Kidney (tissue), 14 donors: ENCODE data around the gene TIRAP. TPM values are rescaled to one million over a fixed set of nuclear protein-coding genes. Genes with fewer than 3 reads are reported as not detected.

Source experiments
- DNase-seq, 5 donors: peaks; one replicate each; pipeline ENCODE4 v3.0.0-alpha.2; 2013 to 2020
- FAIRE-seq: peaks from 2 replicates; lab custom pipeline; 2012; peaks lifted over from hg19 to GRCh38; lab: Jason Lieb, UNC
- H3K27ac ChIP-seq, 2 donors: one replicate each; pipeline ENCODE4 v1.7.0; 2013; ENCODE audit warnings: low read depth in 2 of 2, low read length in 2 of 2, inconsistent platforms in 1 of 2
- H3K27me3 ChIP-seq: one replicate; pipeline ENCODE4 v1.7.1; 2013; ENCODE audit warnings: low read length, inconsistent platforms; ENCODE audit not compliant: control insufficient read depth, insufficient read depth
- H3K36me3 ChIP-seq, 3 donors: one replicate each; pipeline versions ENCODE4 v1.7.0 to v1.7.1; 2013; ENCODE audit warnings: low read length in 3 of 3, control low read depth in 1 of 3, inconsistent platforms in 1 of 3; ENCODE audit not compliant: insufficient read depth in 3 of 3, control insufficient read depth in 2 of 3
- H3K4me1 ChIP-seq, 3 donors: one replicate each; pipeline versions ENCODE4 v1.7.0 to v1.7.1; 2013; ENCODE audit warnings: low read length in 3 of 3, inconsistent platforms in 1 of 3, low read depth in 1 of 3; ENCODE audit not compliant: control insufficient read depth in 2 of 3, insufficient read depth in 2 of 3
- H3K4me3 ChIP-seq, 3 donors: one replicate each; pipeline versions ENCODE4 v1.7.0 to v1.8.1; 2013; ENCODE audit warnings: low read length in 3 of 3, control low read depth in 1 of 3, inconsistent platforms in 1 of 3
- H3K9ac ChIP-seq, 3 donors: one replicate each; pipeline versions ENCODE4 v1.7.0 to v1.7.1; 2013; ENCODE audit warnings: low read length in 3 of 3, control low read depth in 1 of 3, inconsistent platforms in 1 of 3
- H3K9me3 ChIP-seq, 3 donors: one replicate each; pipeline versions ENCODE4 v1.7.0 to v1.7.1; 2013; ENCODE audit warnings: low read length in 3 of 3, control low read depth in 1 of 3, inconsistent platforms in 1 of 3; ENCODE audit not compliant: control insufficient read depth in 2 of 3, insufficient read depth in 1 of 3
- intact Hi-C: fragments of 100-400 bp; cut with DNase I; formaldehyde crosslinking; loops from one replicate; pipeline ENCODE4 v1.11.1; 2022
- polyA plus RNA-seq: library from polyadenylated mRNA; stranded (reverse); fragments of 350-450 nt; fragmentation: Illumina TruSeq; extraction: RNeasy Lipid Tissue Mini Kit (QIAGEN cat#74804); gene quantifications from one replicate; pipeline ENCODE4 v1.2.3, GENCODE V29; 2014; ENCODE audit warnings: low read depth, low replicate concordance; ENCODE audit not compliant: insufficient read depth
- total RNA-seq: library from RNA; stranded (reverse); fragmentation: NEBNext Ultra II Directional; extraction: Animal tissue kit (Norgen Biotek cat#: 25700); gene quantifications from one replicate; pipeline ENCODE4 v1.2.1, GENCODE V29; 2021
- TF ChIP-seq, protein P1 (sequence below): IDR thresholded peaks from 3 replicates; pipeline ENCODE4 v1.5.1; 2012; ENCODE audit warnings: mild to moderate bottlenecking, moderate library complexity, borderline replicate concordance; ENCODE audit not compliant: insufficient read depth; ENCODE audit errors: extremely low read depth
- donor health status: control.
- donor health status: control.
- donor health status: control.
- donor health status: control.
- donor health status: control.
- donor health status: DM: yes; HTN: yes; CAD: no.
- donor health status: Normal renal cell carcinoma (clear cell type).

The TIRAP gene
- total and polyA plus RNA-seq, 2 donors from 2014 or later = 5.8 to 12.1 TPM

DNA sequence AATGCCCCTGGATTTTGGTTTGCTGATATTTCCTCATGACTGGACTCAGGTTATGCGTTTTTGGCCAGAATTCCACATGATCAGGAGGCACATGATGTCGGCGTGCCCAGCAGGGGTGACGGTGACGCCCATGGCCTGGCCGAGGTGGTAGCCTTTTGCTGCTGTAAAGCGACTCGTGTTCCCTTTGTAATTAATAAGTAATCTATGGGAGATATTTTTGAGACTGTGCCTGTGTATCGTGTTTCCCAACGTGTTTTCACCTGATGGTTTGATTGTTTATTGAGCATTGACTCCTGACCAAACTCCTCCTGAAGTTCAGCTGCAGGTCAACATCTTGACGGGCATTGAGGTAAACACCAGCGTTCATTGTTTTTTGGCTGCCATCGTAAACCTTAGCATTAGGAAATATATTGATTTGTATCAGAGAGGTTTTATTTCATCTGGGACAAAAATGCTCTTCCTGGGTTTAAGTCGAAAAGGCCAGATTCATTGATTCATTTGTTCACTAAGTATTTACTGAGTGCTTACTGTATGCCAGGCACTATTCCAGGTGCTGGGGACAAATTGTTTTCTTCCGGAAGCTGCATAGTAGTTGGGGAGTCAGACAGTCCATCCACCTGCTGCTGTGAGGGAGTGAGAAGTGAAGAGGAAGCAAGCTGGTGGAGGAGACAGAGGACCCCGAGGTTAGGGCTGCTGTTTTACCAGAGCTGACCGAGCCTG, 44.5 kb downstream of the TIRAP start:
- Histone ChIP-seq H3K27ac (peak overlapping the region; percentile 90 to 92), H3K27me3 (no peaks in the 10 kb centered on the region), H3K9me3 (no peaks in the 10 kb centered on the region), H3K9ac (peak overlapping the region in 2 of 3 donors; percentile 76 to 78), H3K4me3 (peak overlapping the region in 2 of 3 donors; percentile 21 to 40), H3K36me3 (no peaks in the 10 kb centered on the region), H3K4me1 (peaks cover 0 to 26% (median 6%) of the 10 kb centered on the region in 3 donors)
- FAIRE-seq (no peak), DNase-seq (peak in 1 of 5 donors; percentile 90)
- intact Hi-C loops = no loop called here
- TF ChIP-seq, protein P1, sequence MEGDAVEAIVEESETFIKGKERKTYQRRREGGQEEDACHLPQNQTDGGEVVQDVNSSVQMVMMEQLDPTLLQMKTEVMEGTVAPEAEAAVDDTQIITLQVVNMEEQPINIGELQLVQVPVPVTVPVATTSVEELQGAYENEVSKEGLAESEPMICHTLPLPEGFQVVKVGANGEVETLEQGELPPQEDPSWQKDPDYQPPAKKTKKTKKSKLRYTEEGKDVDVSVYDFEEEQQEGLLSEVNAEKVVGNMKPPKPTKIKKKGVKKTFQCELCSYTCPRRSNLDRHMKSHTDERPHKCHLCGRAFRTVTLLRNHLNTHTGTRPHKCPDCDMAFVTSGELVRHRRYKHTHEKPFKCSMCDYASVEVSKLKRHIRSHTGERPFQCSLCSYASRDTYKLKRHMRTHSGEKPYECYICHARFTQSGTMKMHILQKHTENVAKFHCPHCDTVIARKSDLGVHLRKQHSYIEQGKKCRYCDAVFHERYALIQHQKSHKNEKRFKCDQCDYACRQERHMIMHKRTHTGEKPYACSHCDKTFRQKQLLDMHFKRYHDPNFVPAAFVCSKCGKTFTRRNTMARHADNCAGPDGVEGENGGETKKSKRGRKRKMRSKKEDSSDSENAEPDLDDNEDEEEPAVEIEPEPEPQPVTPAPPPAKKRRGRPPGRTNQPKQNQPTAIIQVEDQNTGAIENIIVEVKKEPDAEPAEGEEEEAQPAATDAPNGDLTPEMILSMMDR = no peak

DNA sequence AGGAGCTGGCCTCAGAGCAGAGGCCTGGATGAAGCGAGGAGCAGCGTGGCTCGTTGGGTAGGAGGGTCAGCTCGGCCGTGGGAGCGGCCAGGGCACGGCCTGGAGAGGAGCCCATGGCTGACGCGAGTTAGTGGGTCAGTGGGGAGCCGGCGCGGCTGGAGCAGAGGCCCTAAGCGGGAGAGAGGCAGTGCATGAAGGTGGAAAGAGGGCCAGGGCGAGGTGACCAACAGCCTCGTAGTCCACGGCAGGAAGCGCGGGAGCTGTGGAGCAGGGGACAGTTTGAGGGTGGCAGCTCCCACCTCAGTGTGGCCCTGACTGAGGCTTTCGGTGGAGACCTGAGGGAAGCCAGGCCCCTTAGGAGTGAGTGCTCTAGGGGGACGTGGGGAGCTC, 45.1 kb downstream of the TIRAP start:
- H3K9me3 ChIP-seq = no peaks in the 10 kb centered on the region
- DNase-seq (peak in 1 of 5 donors; percentile 70), FAIRE-seq (no peak)
- no peaks in the 10 kb centered on the region for H3K27me3 ChIP-seq
- H3K27ac ChIP-seq = peak overlapping the region; percentile 90 to 92
- peaks cover 0 to 26% (median 6%) of the 10 kb centered on the region in 3 donors for H3K4me1 ChIP-seq
- intact Hi-C loops = no loop called here
- H3K36me3 ChIP-seq = no peaks in the 10 kb centered on the region
- TF ChIP-seq, protein P1 = no peak
- peak overlapping the region in 2 of 3 donors; percentile 76 to 78 for H3K9ac ChIP-seq
- H3K4me3 ChIP-seq = peak overlapping the region in 2 of 3 donors; percentile 21 to 40

DNA sequence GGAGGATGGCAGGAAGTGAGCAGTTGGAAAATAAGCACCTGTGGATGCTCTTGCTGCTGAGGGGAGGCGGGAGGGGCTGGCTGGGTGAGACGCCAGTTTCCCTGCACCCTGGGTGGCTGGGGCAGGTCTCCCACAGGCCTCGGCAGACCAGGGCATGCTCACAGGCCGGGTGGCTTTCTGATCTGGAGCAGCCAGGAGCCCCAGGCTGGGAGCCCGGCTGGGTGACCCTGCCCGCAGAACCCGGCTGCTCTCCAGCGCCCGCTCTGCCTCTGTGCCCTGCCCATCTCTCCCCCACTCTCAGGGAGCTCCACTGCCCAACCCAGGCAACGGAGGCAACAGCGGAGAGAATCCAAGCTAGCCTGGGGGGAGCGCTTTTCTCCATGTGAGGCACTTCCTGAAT, 45.6 kb downstream of the TIRAP start:
- H3K27me3 ChIP-seq = no peaks in the 10 kb centered on the region
- DNase-seq = peak in 2 of 5 donors; percentile 33 to 77
- peak overlapping the region in 2 of 3 donors; percentile 40 to 43 for H3K4me3 ChIP-seq
- H3K36me3 ChIP-seq = no peaks in the 10 kb centered on the region
- no peak for FAIRE-seq
- intact Hi-C loops = no loop called here
- peak overlapping the region; percentile 90 to 92 for H3K27ac ChIP-seq
- TF ChIP-seq, protein P1 = no peak
- H3K9ac ChIP-seq = peak overlapping the region in 1 of 3 donors; percentile 78
- peaks cover 0 to 29% (median 6%) of the 10 kb centered on the region in 3 donors for H3K4me1 ChIP-seq
- no peaks in the 10 kb centered on the region for H3K9me3 ChIP-seq
